ENCODE data around the gene MMP14. TPM values are rescaled to one million over a fixed set of nuclear protein-coding genes. Genes with fewer than 3 reads are reported as not detected.

The MMP14 gene
- polyA plus RNA-seq, 3 donors = 0.14 to 4.6 (median 0.44) TPM

GRCh38 chr14:22846811-22847307 is 10.5 kb downstream of the MMP14 start:
- Histone ChIP-seq H3K4me1 (ENCODE audit: control insufficient read depth in 1 of 2, insufficient read depth in 2 of 2, low read length in 2 of 2) (peaks cover 15 to 22% of the 10 kb centered on the region in 2 donors), H3K9ac (ENCODE audit: insufficient read depth, low read length, poor library complexity, severe bottlenecking) (no peak overlapping the region), H3K27ac (ENCODE audit: low read depth in 1 of 2, low read length in 2 of 2) (no peak overlapping the region), H2AFZ (ENCODE audit: insufficient read depth, low read depth, low read length, poor library complexity, severe bottlenecking) (no peak overlapping the region), H3K9me3 (replicated peaks in 1 of 2; ENCODE audit: control insufficient read depth in 1 of 2, insufficient read depth in 1 of 2, low read length in 2 of 2) (no peaks in the 10 kb centered on the region), H3K4me3 (replicated peaks in 1 of 3; ENCODE audit: low read depth in 2 of 3, low read length in 3 of 3) (no peak overlapping the region), H3K4me2 (replicated peaks; ENCODE audit: extremely low read depth, low read length, poor library complexity, severe bottlenecking) (no peak overlapping the region), H4K20me1 (ENCODE audit: insufficient read depth, low read length) (no peaks in the 10 kb centered on the region), H3K27me3 (ENCODE audit: control insufficient read depth in 2 of 2, insufficient read depth in 2 of 2, low read length in 2 of 2) (peaks cover 0 to 5% of the 10 kb centered on the region in 2 donors), H3K36me3 (replicated peaks in 1 of 2; ENCODE audit: control insufficient read depth in 1 of 2, insufficient read depth in 2 of 2, low read length in 2 of 2) (no peaks in the 10 kb centered on the region), H3K79me2 (ENCODE audit: insufficient read depth, low read length) (no peaks in the 10 kb centered on the region)
- Mint-ChIP-seq H3K9me3 (peaks cover 0 to 2% (median 0%) of the 10 kb centered on the region in 7 donors), H3K4me3 (no peak overlapping the region), H3K27ac (no peak overlapping the region), H3K27me3 (ENCODE audit: low read depth in 3 of 3) (peaks cover 6 to 32% (median 13%) of the 10 kb centered on the region in 3 donors), H3K4me1 (peaks cover 20% of the 10 kb centered on the region), H3K36me3 (peaks cover 6 to 11% of the 10 kb centered on the region in 2 donors)
- intact Hi-C loops (cut with micrococcal nuclease) = no loop called here
- WGBS (ENCODE audit: insufficient coverage) = 89% methylated on average over 8 of the region's 11 CpGs
- no peak for TF ChIP-seq CTCF (IDR thresholded peaks at IDR 0.05)
- DNase-seq = no peak

- Mint-ChIP-seq H3K27ac (peak overlapping the region in 5 of 7 donors; percentile 46 to 76 (median 68)), H3K9me3 (peaks cover 0 to 2% (median 0%) of the 10 kb centered on the region in 7 donors), H3K4me3 (peak overlapping the region; percentile 45 to 80), H3K4me1 (peaks cover 20% of the 10 kb centered on the region), H3K27me3 (ENCODE audit: low read depth in 3 of 3) (peaks cover 4 to 32% (median 13%) of the 10 kb centered on the region in 3 donors), H3K36me3 (peaks cover 6 to 7% of the 10 kb centered on the region in 2 donors)
- H4K20me1 ChIP-seq (ENCODE audit: insufficient read depth, low read length) = no peaks in the 10 kb centered on the region
- no peaks in the 10 kb centered on the region for H3K36me3 ChIP-seq (replicated peaks in 1 of 2; ENCODE audit: control insufficient read depth in 1 of 2, insufficient read depth in 2 of 2, low read length in 2 of 2)
- peaks cover 15 to 23% of the 10 kb centered on the region in 2 donors for H3K4me1 ChIP-seq (ENCODE audit: control insufficient read depth in 1 of 2, insufficient read depth in 2 of 2, low read length in 2 of 2)
- intact Hi-C loops (cut with micrococcal nuclease) = no loop called here
- no peak for TF ChIP-seq CTCF (IDR thresholded peaks at IDR 0.05)
- WGBS (ENCODE audit: insufficient coverage) = 21% methylated on average over 5 of the region's 14 CpGs
- peak overlapping the region; percentile 58 for H3K4me2 ChIP-seq (replicated peaks; ENCODE audit: extremely low read depth, low read length, poor library complexity, severe bottlenecking)
- H2AFZ ChIP-seq (ENCODE audit: insufficient read depth, low read depth, low read length, poor library complexity, severe bottlenecking) = peak overlapping the region; percentile 37
- no peaks in the 10 kb centered on the region for H3K9me3 ChIP-seq (replicated peaks in 1 of 2; ENCODE audit: control insufficient read depth in 1 of 2, insufficient read depth in 1 of 2, low read length in 2 of 2)
- H3K79me2 ChIP-seq (ENCODE audit: insufficient read depth, low read length) = no peaks in the 10 kb centered on the region
- H3K4me3 ChIP-seq (replicated peaks in 1 of 3; ENCODE audit: low read depth in 2 of 3, low read length in 3 of 3) = peak overlapping the region in 1 of 3 experiments; percentile 54
- H3K27me3 ChIP-seq (ENCODE audit: control insufficient read depth in 2 of 2, insufficient read depth in 2 of 2, low read length in 2 of 2) = peaks cover 0 to 5% of the 10 kb centered on the region in 2 donors
- H3K27ac ChIP-seq (ENCODE audit: low read depth in 1 of 2, low read length in 2 of 2) = no peak overlapping the region
- DNase-seq = peak; percentile 50 to 93 (median 59)
- no peak overlapping the region for H3K9ac ChIP-seq (ENCODE audit: insufficient read depth, low read length, poor library complexity, severe bottlenecking)
These were observed 11.4 kb downstream of the MMP14 start for GRCh38 chr14:22847661-22848341.

All from CD14-positive monocyte (primary cell).